ENCODE results near the gene LRPAP1.
"Not testable (repeated sequence)": the region's sequence is repeated elsewhere in the genome, so short reads cannot be mapped to it uniquely, and the experiment has no call there.

GRCh38 chr4:3550792-3551325 lies 18.6 kb upstream of the LRPAP1 start:
- TF ChIP-seq, protein P1, sequence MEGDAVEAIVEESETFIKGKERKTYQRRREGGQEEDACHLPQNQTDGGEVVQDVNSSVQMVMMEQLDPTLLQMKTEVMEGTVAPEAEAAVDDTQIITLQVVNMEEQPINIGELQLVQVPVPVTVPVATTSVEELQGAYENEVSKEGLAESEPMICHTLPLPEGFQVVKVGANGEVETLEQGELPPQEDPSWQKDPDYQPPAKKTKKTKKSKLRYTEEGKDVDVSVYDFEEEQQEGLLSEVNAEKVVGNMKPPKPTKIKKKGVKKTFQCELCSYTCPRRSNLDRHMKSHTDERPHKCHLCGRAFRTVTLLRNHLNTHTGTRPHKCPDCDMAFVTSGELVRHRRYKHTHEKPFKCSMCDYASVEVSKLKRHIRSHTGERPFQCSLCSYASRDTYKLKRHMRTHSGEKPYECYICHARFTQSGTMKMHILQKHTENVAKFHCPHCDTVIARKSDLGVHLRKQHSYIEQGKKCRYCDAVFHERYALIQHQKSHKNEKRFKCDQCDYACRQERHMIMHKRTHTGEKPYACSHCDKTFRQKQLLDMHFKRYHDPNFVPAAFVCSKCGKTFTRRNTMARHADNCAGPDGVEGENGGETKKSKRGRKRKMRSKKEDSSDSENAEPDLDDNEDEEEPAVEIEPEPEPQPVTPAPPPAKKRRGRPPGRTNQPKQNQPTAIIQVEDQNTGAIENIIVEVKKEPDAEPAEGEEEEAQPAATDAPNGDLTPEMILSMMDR (IDR thresholded peaks at IDR 0.05 in 4 of 5, conservative IDR thresholded peaks at IDR 0.05 in 1 of 5): not testable (repeated sequence)
- not testable (repeated sequence) for TF ChIP-seq POLR2A (IDR thresholded peaks at IDR 0.05)
